ENCODE measurements around the gene TMEM132D. TPM values are rescaled to one million over a fixed set of nuclear protein-coding genes. Genes with fewer than 3 reads are reported as not detected.

Gene TMEM132D
- total RNA-seq, 1 donor from 2014 or later = not detected

DNA sequence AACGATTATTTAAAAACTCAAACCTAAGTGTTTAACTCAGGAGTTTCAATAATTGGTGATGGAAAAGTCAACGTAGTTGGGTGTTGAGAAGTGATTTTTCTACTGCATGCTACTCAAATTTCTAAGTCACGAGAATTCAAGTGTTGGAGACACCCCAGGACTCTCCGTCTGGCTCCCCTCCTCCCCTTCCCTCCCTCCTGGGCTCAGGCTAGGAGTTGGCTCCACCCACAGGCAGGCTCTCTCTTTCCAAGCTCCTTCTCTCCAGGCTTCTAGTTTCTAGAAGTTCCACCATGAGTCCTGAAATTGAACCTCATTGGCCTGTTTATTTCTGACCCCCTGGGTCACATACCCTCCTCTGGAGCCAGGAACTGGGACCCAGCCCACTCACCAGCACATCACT is 73.0 kb downstream of the TMEM132D start:
- DNase-seq (no peak), ATAC-seq (no peak)
- intact Hi-C loops (cut with micrococcal nuclease) = no loop called here

DNA sequence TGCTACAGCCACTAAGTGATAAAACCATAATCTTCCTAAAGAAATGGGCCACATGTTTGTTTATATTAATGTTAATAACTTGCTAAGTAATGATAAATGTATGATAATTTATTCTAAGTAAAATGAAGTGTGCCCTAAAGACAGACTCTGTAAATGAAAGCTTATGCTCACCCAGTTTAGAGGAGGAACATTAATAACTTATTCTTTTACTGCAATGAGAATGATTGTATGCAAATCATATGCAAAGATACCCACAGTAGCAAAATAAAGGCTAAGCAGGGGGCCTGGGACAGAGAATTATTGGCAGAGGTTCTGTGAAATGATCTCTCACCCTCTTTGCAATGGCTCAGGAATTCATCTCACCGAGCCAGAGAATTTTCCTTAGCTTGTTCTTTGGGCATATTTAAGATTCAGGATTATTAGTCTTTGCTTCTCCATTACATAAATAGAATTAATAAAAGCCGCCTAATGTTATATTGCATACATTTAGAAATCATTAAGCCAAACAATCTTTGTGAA is 75.9 kb downstream of the TMEM132D start:
- DNase-seq (no peak), ATAC-seq (no peak)
- intact Hi-C loops (cut with micrococcal nuclease) = no loop called here

DNA sequence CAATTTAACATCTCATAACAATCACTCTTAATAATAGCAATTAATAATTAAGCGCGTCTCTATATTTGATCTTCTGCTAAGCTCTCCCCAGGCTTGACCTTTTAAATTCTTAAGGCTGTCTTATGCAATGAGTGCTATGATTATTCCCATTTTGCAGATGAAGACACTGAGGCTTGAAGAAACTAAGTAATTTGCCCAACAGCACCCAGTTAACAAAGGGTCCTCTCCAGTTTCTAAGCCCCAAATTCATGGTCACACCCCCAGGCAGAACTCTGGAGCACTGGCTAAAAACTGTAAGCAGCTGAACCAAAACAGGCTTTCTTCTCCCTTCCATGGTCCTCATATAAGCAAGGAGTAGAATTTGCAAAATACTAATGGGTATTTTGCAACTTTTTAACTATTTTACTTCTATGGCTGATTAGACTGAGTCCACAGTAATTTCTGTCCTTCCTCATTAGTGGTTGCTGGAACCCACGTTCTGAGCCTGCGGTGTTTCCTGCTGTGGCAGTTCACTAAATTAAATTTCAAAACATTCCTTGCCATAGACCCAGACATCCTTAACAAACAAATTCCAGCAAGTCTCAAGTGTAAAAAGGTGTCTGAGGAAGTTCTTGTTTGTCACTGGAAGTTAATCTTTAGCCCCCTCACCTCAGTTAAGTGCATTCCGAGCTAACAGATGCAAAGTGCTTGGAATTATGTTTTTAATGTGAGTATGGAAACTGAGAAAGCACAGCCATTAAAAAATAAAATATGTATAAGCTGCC is 76.5 kb downstream of the TMEM132D start:
- ATAC-seq (no peak), DNase-seq (no peak)
- intact Hi-C loops (cut with micrococcal nuclease) = no loop called here

DNA sequence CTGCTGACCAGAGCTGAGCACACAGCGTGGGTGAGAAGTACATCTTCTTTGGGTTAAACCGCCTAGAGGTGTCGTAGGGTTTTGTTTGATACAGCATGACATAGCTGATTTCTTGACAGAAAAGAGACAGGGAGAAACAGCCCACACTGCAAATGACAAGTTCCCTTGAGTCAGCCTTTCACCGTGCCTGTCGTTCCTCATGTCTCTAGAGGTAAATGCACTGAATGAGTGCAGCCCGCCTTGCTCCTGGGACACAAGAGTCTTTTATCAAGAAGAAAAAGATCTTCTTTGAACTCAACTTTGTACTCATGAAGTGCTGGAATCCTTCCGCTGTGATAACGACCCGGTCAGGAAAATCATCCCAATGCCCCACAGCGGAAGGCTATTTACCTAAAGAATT is 77.6 kb downstream of the TMEM132D start:
- intact Hi-C loops (cut with micrococcal nuclease) = no loop called here
- ATAC-seq = no peak

DNA sequence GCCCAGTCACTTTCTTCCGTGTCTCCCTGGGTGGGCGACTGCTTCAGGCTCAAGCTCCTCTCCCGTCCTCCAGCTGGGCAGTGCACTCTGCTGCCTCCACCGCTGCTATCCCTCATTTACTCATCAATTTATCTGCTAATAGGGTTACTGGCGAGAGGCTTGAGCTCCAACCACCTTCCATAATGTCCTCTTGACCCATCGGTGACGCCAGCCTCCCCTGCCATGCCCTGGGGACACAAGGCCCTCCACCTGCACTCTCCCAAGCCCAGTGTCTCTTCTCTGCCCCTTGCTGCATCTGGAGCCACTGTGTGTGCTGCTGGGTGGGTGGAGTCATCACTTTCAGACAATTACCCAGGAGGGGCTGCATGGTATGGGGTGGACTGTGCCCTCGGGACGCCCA is 78.5 kb downstream of the TMEM132D start:
- no peak for ATAC-seq
- intact Hi-C loops (cut with micrococcal nuclease) = no loop called here

More for the DNA sequence above, 77.6 kb downstream of the TMEM132D start:
- no peak for DNase-seq

DNA sequence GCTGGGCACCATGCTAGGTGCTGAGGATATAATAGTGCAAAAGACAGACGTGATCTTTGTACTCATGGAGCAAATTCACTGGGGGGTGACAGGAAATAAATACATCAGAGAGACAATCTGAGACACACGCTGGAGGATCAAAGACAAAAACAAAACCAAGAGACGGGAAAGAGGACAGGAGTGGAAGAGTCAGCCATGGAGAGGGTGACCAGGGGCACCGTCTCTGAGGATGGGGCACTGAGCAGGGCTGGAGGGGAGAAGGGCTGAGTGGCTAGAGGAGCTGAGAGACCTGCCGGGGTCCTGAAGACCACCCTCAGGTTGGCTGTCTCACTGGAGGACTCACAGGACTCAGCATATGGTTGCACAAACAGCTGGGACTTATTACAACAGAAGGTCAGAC is 81.9 kb downstream of the TMEM132D start:
- ATAC-seq = no peak
- no peak for DNase-seq
- intact Hi-C loops (cut with micrococcal nuclease) = no loop called here

More for the DNA sequence above, 78.5 kb downstream of the TMEM132D start:
- DNase-seq = no peak

DNA sequence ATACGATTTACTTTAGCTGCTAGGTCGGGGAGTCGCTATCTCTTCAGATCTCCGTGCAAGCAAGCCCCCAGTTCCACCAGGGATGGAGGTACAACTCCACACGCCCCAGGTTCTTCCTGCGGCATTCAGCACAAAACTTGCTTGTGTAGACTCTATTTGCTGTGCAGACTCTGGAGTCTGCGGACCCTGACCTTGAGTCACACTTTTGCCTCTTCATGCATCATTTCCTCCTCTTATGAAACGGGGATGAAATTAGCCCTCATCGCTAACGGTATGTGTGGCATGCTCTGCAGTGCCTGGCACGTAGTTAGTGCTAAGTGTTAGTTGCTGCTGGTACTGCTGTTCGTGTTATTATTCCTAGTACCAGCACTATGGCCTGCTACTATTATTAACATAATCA is 84.4 kb downstream of the TMEM132D start:
- DNase-seq (no peak), ATAC-seq (no peak)
- intact Hi-C loops (cut with micrococcal nuclease) = no loop called here

DNA sequence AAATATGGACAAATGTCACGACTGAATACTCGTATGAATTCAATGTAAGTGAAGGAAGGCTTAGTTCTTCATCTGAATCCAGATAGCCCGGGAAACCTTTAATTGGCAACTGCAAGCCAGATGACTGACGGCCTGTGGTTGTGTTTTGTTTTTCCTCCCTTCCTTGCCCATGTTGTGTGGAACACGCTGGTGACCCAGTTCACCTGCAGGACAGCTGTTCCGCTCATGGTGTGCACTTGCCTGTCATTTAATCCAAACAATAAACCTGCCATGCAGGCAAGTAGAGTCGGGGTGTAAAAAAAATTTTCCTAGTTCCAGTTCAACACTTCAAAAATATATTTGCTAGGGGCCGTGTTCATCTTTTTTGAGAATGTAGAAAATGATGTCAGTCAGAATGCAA is 88.0 kb downstream of the TMEM132D start:
- no peak for DNase-seq
- intact Hi-C loops (cut with micrococcal nuclease) = no loop called here
- no peak for ATAC-seq

DNA sequence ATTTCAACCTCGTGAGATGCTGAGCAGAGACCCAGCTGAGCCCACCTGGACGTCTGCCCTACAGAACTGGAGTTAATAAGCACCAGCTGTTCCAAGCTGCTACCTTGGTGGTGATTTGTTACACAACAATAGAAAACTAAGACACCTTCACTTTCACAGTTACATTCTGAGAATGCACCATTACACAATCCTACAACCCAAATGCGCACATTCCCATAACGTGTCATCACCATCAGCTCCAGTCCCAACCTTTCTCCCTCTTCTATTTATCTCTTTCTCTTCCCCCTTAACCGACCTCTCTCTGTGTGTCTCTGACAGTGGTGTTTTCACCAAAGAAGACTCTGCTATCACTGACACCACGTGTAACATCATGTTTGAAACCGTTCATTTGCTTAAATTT is 91.9 kb downstream of the TMEM132D start:
- no peak for ATAC-seq

DNA sequence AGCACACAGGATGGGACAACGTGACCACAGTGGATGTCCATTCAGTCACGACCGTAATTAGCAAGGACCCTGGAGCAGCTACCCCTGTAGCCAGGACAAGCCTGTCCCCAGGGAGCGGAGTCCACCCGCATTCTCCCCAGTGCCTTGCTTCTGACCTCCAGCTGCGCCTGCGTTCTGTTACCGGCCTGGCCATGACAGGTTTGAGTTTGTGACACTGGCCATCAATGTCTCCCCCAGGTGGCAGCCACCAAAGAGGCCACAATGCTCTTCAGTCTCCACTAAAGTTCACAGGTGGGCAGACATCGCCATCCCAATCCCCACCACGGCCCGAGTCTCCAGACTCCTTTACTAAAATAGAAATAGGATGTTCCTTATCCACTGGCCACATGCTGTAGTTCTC is 96.7 kb downstream of the TMEM132D start:
- intact Hi-C loops (cut with micrococcal nuclease) = no loop called here
- no peak for DNase-seq
- no peak for ATAC-seq

More for the DNA sequence above, 91.9 kb downstream of the TMEM132D start:
- DNase-seq = no peak
- intact Hi-C loops (cut with micrococcal nuclease) = no loop called here

DNA sequence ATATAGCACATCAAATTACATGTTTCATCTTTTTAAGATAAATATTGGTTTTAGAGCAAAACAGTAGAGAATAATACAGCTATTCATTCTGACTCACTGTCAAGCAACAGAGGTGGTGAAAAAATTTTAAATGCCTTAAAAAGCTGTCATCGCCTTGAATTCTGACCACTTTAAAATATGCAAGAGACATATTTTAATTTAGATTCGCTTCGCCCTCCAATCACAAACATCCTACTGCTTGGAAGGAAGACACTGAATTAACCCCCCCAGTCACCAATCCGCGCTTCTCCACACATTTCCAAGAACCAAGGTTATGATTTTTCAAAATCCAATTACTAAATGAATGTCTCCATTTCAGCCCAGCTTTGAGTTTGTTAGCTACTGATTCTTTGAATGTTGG is 112.4 kb downstream of the TMEM132D start:
- intact Hi-C loops (cut with micrococcal nuclease) = no loop called here
- DNase-seq (no peak), ATAC-seq (no peak)

DNA sequence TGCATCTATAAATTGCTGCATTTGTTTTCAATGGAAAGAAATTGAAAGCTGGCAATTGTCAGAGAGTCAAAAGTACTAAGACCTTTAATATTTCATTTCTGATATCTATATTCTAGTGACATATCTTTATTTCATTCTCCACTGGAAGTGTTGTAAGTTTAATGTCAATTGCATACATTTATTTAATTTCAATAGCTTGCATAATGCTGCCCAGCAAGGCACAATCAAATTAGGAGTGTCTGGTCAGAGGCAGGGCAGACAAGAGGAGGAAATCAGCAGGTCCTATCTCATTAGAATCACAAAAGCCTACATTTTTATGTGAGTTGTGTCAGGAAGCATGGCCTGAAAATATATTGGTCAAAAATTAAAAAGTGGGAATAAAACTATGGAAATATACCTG is 112.9 kb downstream of the TMEM132D start:
- intact Hi-C loops (cut with micrococcal nuclease) = no loop called here
- no peak for ATAC-seq
- no peak for DNase-seq

DNA sequence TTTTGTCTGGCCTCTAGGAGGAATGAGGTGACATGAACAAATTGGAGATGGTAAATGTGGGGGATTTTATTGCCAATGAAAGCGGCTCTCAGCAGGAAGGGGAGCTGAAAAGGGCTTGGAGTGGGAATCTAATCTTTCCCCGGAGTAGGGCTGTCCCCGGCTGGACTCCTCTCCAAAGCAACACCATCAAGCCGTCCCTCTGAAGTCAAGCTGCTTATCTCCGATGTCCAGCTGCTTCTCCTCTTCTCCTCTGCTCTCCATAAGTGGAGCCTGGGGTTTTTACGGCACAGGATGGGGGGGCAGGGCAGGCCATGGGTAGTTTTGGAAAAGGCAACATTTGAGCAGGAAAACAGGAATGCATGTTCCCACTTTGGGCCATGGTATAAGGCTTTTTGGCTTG is 113.5 kb downstream of the TMEM132D start:
- DNase-seq (no peak), ATAC-seq (no peak)
- intact Hi-C loops (cut with micrococcal nuclease) = no loop called here

DNA sequence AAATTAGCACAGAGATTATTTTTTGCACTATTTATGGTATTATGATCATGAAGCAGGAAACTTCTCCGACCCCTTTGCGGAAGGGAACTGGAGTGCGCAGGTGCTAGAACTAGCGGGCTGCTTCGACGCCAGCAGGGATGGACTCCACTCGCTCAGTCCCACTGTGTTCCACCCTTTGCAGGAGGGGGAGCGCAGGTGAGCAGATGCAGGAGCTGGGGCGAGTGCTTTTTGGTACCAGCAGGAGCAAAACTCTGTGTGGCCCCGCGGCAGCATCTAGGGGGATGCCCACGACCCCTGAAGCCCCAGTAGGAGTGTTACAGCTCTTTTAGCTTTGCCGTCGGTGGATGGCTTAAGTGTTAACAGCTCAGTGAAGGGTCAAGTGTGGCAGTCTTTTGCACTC is 113.9 kb downstream of the TMEM132D start:
- ATAC-seq (no peak), DNase-seq (no peak)
- intact Hi-C loops (cut with micrococcal nuclease) = no loop called here

DNA sequence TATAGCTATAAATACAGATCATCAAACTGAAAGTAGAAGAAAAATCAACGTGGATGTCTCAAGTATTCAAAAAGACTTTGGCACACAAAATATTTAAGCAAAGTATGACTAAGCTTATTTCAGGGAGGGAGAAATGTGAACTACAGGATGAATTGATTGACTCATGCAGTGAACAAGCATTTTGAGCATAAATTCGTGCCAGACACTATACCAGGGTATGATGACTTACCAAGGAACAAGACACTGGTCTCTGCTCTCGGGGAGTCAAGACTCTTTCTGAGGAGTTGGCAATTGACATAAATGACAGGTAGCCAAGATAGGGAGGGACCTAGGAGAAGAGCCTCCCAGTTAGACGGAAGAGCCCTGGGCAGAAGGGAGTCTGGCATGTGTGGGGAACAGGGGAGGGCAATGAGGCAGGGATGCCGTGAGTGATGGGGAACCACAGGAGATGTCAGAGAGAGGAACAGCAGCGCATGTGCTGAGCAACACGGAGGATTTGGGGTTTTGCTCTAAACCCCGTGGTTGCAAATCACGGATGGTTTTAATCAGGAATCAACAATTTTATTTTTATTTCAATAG is 115.2 kb downstream of the TMEM132D start:
- intact Hi-C loops (cut with micrococcal nuclease) = no loop called here
- ATAC-seq = no peak

DNA sequence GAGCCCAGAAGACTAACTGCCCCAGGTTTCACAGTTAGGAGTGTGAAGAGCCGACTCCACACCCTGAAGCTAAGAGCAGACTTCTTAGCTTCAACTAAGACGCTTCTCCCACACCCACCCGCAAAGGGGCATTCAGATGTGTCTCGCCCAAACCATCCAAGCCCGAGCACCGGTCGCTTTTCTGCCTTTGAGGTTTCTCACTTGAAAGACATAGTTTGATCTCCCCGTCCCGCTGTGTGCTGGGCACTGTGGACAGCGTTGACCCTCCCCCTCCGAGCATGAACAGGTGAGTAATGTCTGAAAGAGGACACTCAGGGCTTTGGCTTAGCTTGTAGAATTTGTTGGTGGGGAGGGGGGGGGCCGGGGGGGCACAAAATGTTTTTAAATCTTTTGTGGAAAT is 123.8 kb downstream of the TMEM132D start:
- no peak for ATAC-seq
- no peak for DNase-seq
- intact Hi-C loops (cut with micrococcal nuclease) = no loop called here

More for the DNA sequence above, 115.2 kb downstream of the TMEM132D start:
- no peak for DNase-seq

DNA sequence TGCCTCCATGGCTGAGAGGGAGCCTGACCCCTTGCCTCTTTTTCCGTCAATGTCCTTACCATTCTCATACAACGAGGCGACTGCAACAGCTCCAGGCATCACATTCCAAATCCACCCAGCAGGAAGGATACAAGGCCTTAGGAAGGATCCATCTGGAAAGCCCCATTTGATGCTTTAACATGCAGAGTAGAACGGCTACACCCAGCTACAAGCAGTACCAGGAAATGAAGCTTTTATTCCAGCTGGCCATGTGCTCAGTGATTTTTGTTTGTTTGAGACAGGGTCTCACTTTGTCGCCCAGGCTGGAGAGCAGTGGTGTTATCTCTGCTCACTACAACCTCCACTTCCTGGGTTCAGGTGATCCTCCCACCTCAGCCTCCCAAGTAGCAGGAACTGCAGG is 124.8 kb downstream of the TMEM132D start:
- DNase-seq (no peak), ATAC-seq (no peak)
- intact Hi-C loops (cut with micrococcal nuclease) = no loop called here

DNA sequence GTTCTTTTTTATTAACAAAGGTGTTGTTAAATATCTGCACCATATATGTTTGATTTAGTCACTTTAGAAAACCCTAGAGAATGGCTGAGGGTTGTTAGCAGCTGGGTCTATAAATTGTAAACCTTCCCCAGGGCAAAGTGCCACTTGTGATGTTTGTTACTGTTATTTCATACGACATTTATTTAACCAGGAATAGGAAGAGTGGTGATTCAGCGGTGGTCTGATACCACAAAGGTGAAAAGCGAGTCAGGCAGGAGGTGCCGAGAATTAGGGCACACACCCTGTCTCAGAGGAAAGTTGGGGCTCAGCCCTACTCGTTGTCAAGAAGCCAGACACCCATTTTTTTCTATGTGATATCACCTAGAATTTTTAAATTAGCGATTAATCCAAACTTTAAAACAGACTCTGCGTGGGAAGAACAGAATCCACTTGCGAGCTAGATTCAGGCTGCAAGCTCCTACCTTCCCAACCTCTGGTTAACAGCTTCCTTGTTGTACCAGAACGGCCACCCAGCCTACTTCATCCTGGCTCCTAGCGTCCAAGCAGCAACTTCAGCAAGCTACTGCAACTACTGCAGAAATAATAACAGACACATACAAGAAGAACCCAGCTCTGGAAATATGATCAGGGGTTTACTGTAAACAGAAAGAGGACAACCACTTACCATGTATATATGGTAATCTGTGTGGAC is 126.7 kb downstream of the TMEM132D start:
- ATAC-seq (no peak), DNase-seq (no peak)
- intact Hi-C loops (cut with micrococcal nuclease) = no loop called here

DNA sequence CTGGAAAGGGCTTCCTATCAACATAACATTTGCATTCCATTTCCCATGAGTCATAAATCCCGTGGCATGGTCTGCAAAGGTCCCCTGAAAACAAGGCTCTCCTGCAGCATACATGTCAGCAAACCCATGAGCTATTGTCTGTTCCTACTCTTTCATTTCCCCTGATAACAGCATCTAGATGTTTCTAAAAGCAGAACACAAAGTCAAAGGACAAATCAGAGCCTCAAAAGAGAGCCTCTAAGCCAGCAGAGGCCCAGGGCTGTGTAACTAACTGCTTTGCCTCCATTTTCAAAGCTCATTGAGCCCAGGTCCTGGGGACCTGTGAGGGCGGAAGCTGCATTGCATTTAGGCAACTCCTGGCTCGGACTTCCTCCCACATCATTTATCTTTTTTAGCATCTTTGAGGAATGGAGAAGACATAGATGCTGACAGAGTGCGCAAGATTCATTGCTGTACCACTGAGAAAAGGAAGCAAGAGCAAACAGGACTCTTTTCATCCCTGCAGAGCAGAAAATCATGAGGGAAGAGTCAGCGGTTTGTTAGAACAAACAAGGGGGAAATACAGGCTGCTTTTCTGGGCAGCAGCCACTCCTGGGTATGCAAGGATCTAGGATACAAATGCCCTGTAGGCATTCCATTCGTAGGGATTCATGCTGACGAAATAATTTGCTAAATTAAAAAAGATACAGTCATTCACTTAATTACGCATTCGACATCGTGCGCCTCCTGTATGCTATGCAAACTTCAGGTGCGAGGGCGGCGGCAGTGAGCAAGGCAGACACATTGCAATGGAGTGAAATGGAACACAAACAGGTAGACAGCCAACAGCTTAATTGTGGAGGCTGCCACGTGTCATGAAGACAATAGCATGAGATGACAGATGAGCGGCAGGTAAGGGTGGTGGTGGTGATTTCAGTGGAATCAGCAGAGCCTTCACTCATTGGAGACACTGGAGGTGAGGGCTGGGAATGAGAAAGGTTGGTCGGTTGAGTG is 131.0 kb downstream of the TMEM132D start:
- intact Hi-C loops (cut with micrococcal nuclease) = no loop called here
- ATAC-seq = no peak

More for the DNA sequence above, 131.0 kb downstream of the TMEM132D start:
- DNase-seq = no peak
